Skeletal muscle satellite cell (primary cell): ENCODE measurements around the gene CNOT2.

ENCODE experiments used
- H3K27me3 ChIP-seq: 2 replicates; pipeline ENCODE4 v1.7.0; 2013; ENCODE audit warnings: low read length; ENCODE audit not compliant: control insufficient read depth, insufficient read depth
- H3K36me3 ChIP-seq: 2 replicates; pipeline ENCODE4 v1.7.0; 2013; ENCODE audit warnings: mild to moderate bottlenecking, control low read depth, low read length; ENCODE audit not compliant: insufficient read depth
- H3K4me1 ChIP-seq: 2 replicates; pipeline ENCODE4 v1.7.0; 2013; ENCODE audit warnings: low read length; ENCODE audit not compliant: control insufficient read depth, insufficient read depth
- H3K4me2 ChIP-seq: 2 replicates; pipeline ENCODE4 v1.7.0; 2013; ENCODE audit warnings: mild to moderate bottlenecking, low read length
- H3K4me3 ChIP-seq: 2 replicates; pipeline ENCODE4 v1.7.0; 2013; ENCODE audit warnings: low read length
- H3K9ac ChIP-seq: 2 replicates; pipeline ENCODE4 v1.7.0; 2013; ENCODE audit warnings: mild to moderate bottlenecking, low read depth, low read length, moderate library complexity
- H3K9me3 ChIP-seq: replicated peaks from 2 replicates; pipeline ENCODE4 v1.7.0; 2013; ENCODE audit warnings: mild to moderate bottlenecking, control low read depth, low read length

CNOT2 gene

DNA sequence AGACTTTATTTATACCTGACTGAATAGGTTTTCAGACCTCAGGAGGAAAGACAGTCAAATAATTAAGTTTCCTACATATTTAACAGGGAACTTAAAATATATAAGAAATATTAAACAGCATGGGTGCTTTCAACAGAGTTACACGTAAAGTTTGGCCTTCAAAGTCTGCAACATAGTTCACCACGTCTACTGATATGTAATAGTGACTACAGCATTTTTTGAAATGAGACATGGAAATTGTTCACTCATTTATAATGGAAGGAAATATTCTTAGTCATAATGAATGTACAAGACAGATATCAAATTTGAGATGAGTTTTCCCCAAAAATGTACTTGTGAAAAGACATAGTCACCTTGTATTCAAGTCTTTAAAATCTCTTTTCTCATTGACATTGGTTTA lies 66.1 kb downstream of the CNOT2 start:
- Histone ChIP-seq H3K4me3 (no peak overlapping the region), H3K9me3 (no peaks in the 10 kb centered on the region), H3K36me3 (peaks cover 7% of the 10 kb centered on the region), H3K9ac (no peak overlapping the region), H3K4me1 (peaks cover 5% of the 10 kb centered on the region), H3K27me3 (no peaks in the 10 kb centered on the region), H3K4me2 (no peak overlapping the region)

DNA sequence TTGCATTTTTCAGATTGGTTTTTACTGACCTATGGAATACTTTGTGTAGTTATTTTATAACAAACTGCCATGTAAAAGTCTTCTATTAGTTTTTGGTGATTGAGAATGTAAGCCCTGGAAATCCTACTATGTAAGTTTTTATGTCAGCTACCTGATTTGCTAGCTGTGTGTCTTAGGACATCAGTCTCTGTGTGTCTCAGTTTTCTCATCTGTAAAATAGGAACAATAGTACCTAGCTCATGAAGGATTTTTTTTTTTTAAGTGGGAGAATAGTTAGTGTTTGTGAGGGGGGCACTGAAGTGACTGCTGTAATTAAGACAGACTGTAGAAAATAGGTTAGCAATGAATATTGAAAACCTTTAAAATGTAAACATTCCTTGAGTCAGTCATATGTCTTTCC lies 70.9 kb downstream of the CNOT2 start:
- H3K4me1 ChIP-seq, result peaks cover 1% of the 10 kb centered on the region
- no peak overlapping the region for H3K9ac ChIP-seq
- no peaks in the 10 kb centered on the region for H3K27me3 ChIP-seq
- no peaks in the 10 kb centered on the region for H3K36me3 ChIP-seq
- H3K9me3 ChIP-seq, result no peaks in the 10 kb centered on the region
- no peak overlapping the region for H3K4me3 ChIP-seq
- no peak overlapping the region for H3K4me2 ChIP-seq

DNA sequence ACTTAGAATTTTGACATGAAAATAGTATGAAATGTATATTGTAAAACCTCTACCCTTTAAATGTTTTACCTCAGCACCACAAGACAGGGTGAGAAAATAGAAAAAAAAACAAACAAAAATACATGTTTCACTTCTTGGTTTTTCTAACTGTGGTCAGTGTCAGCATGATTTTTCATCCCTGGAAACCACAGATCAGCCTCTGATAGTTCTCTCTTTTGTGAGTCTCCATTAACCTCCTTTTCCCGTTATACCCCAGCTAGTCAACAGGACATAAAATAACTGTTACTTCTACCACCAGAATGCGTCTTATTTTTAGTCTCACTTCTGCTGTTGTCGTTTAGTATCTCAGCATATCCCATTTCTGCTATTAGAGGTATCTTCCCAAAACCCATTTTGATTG lies 74.5 kb downstream of the CNOT2 start:
- H3K4me1 ChIP-seq, result no peaks in the 10 kb centered on the region
- H3K4me2 ChIP-seq, result no peak overlapping the region
- H3K9ac ChIP-seq, result no peak overlapping the region
- H3K4me3 ChIP-seq, result no peak overlapping the region
- no peaks in the 10 kb centered on the region for H3K9me3 ChIP-seq
- no peaks in the 10 kb centered on the region for H3K27me3 ChIP-seq
- no peaks in the 10 kb centered on the region for H3K36me3 ChIP-seq

- H3K4me2 ChIP-seq, result no peak overlapping the region
- H3K9ac ChIP-seq, result no peak overlapping the region
- peaks cover 5% of the 10 kb centered on the region for H3K36me3 ChIP-seq
- no peak overlapping the region for H3K4me3 ChIP-seq
- H3K27me3 ChIP-seq, result no peaks in the 10 kb centered on the region
- no peaks in the 10 kb centered on the region for H3K4me1 ChIP-seq
- no peaks in the 10 kb centered on the region for H3K9me3 ChIP-seq
Observed at GRCh38 chr12:70319605-70320004, 76.4 kb downstream of the CNOT2 start.

- H3K27me3 ChIP-seq, result no peaks in the 10 kb centered on the region
- no peak overlapping the region for H3K9ac ChIP-seq
- no peak overlapping the region for H3K4me3 ChIP-seq
- no peaks in the 10 kb centered on the region for H3K4me1 ChIP-seq
- peaks cover 5% of the 10 kb centered on the region for H3K36me3 ChIP-seq
- H3K4me2 ChIP-seq, result no peak overlapping the region
- H3K9me3 ChIP-seq, result no peaks in the 10 kb centered on the region
Observed at GRCh38 chr12:70321191-70321590, 78.0 kb downstream of the CNOT2 start.

GRCh38 chr12:70327541-70327940 lies 84.3 kb downstream of the CNOT2 start:
- Histone ChIP-seq H3K27me3 (no peaks in the 10 kb centered on the region), H3K9me3 (no peaks in the 10 kb centered on the region), H3K9ac (no peak overlapping the region), H3K36me3 (peaks cover 18% of the 10 kb centered on the region), H3K4me2 (no peak overlapping the region), H3K4me1 (no peaks in the 10 kb centered on the region), H3K4me3 (no peak overlapping the region)

- H3K4me3 ChIP-seq, result no peak overlapping the region
- H3K27me3 ChIP-seq, result no peaks in the 10 kb centered on the region
- H3K36me3 ChIP-seq, result peaks cover 13% of the 10 kb centered on the region
- H3K9ac ChIP-seq, result no peak overlapping the region
- H3K9me3 ChIP-seq, result no peaks in the 10 kb centered on the region
- no peak overlapping the region for H3K4me2 ChIP-seq
- no peaks in the 10 kb centered on the region for H3K4me1 ChIP-seq
Observed at GRCh38 chr12:70329728-70330127, 86.5 kb downstream of the CNOT2 start.

GRCh38 chr12:70330158-70330557 lies 86.9 kb downstream of the CNOT2 start:
- Histone ChIP-seq H3K9ac (no peak overlapping the region), H3K4me2 (no peak overlapping the region), H3K27me3 (no peaks in the 10 kb centered on the region), H3K36me3 (peaks cover 15% of the 10 kb centered on the region), H3K9me3 (no peaks in the 10 kb centered on the region), H3K4me1 (no peaks in the 10 kb centered on the region), H3K4me3 (no peak overlapping the region)

DNA sequence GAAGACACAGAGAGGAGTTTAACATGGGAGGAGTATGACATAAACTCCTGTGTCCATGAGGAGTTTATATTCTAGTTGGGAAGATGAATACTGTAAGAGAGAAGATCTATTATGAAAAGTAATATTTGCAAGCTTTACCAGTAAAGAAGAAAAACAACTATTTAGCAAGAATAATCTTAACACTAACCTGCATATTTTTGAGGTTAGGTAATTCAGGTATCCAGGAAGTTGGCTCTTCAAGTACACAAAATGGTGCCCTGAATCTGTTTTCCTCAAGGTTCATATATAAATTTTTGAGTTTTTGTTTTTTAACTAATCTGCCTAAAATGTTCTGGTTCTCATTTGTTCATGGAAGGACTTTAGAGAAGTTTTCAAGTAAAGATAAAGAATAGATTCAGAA lies 89.0 kb downstream of the CNOT2 start:
- Histone ChIP-seq H3K27me3 (no peaks in the 10 kb centered on the region), H3K9me3 (no peaks in the 10 kb centered on the region), H3K4me2 (no peak overlapping the region), H3K4me3 (no peak overlapping the region), H3K4me1 (no peaks in the 10 kb centered on the region), H3K36me3 (peaks cover 24% of the 10 kb centered on the region), H3K9ac (no peak overlapping the region)

DNA sequence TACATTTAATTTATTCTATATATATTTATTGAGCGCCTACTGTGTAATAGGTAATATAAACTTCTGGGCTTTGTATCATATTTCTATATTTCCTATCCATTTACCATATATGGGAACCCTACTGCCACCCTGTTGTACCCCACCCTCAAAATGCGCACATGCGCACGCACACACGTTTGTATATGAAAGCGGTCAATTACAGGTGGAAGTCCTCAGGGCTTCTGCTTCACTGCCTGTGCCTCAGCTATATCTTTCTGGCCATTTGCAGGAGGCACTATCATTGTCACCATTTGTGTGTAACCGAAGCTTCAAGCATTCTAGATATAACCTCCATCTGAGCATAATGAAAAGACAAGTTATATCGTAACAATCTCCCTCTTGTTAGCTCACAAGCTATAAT lies 91.5 kb downstream of the CNOT2 start:
- no peaks in the 10 kb centered on the region for H3K4me1 ChIP-seq
- H3K9me3 ChIP-seq, result no peaks in the 10 kb centered on the region
- no peak overlapping the region for H3K4me2 ChIP-seq
- no peak overlapping the region for H3K9ac ChIP-seq
- H3K4me3 ChIP-seq, result no peak overlapping the region
- H3K36me3 ChIP-seq, result peaks cover 29% of the 10 kb centered on the region
- H3K27me3 ChIP-seq, result no peaks in the 10 kb centered on the region

DNA sequence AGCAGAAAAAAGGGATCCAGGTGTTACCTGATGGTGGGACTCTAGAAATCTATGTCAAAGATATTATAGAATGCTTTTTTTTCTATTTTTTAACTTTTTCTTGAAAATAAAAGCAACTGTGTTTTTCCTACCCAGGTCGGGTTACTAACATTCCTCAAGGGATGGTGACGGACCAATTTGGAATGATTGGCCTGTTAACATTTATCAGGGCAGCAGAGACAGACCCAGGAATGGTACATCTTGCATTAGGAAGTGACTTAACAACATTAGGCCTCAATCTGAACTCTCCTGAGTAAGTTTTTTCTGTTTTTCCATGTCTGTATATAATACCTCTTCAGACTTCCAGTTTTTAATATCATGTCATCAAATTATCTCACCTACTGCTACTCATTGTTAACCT lies 95.3 kb downstream of the CNOT2 start:
- Histone ChIP-seq H3K36me3 (peaks cover 56% of the 10 kb centered on the region), H3K4me3 (no peak overlapping the region), H3K27me3 (no peaks in the 10 kb centered on the region), H3K9me3 (no peaks in the 10 kb centered on the region), H3K9ac (no peak overlapping the region), H3K4me2 (no peak overlapping the region), H3K4me1 (no peaks in the 10 kb centered on the region)

- no peaks in the 10 kb centered on the region for H3K9me3 ChIP-seq
- peaks cover 29% of the 10 kb centered on the region for H3K36me3 ChIP-seq
- H3K4me3 ChIP-seq, result no peak overlapping the region
- H3K4me1 ChIP-seq, result no peaks in the 10 kb centered on the region
- no peak overlapping the region for H3K9ac ChIP-seq
- H3K4me2 ChIP-seq, result no peak overlapping the region
- no peaks in the 10 kb centered on the region for H3K27me3 ChIP-seq
Observed at GRCh38 chr12:70351076-70351475, 107.8 kb downstream of the CNOT2 start.
